GM12873 (cell line): ENCODE results near the gene TBATA.

Experiments
- CTCF ChIP-seq: IDR thresholded peaks from 2 replicates; pipeline ENCODE4 v1.5.1; 2012; ENCODE audit warnings: low read depth, mild to moderate bottlenecking, moderate library complexity, low read length, control low read depth; ENCODE audit not compliant: insufficient read depth; ENCODE audit errors: missing control alignments

Gene TBATA

GRCh38 chr10:70829543-70829942 lies 44.4 kb upstream of the TBATA start:
- TF ChIP-seq CTCF, result no peak

GRCh38 chr10:70828923-70829322 lies 43.7 kb upstream of the TBATA start:
- no peak for TF ChIP-seq CTCF

GRCh38 chr10:70827086-70827757 lies 42.0 kb upstream of the TBATA start:
- no peak for TF ChIP-seq CTCF

- no peak for TF ChIP-seq CTCF
Observed at GRCh38 chr10:70822076-70822820, 37.1 kb upstream of the TBATA start.

GRCh38 chr10:70820976-70821750 lies 36.0 kb upstream of the TBATA start:
- peak; percentile 8 for TF ChIP-seq CTCF

- TF ChIP-seq CTCF, result no peak
Observed at GRCh38 chr10:70816220-70816894, 31.2 kb upstream of the TBATA start.
